GM18505 (cell line): Measurements from ENCODE around the gene TTLL8.

Experiments
- ATAC-seq: cut with Tn5 transposase; IDR thresholded peaks from one replicate; pipeline ENCODE4 v1.9.1; 2021; ENCODE audit not compliant: unreplicated experiment
- POLR2A ChIP-seq: IDR thresholded peaks from 4 replicates; pipeline ENCODE4 v1.6.1; 2011; ENCODE audit warnings: borderline replicate concordance; ENCODE audit not compliant: insufficient read depth, insufficient read length; ENCODE audit errors: extremely low read depth

TTLL8 gene

DNA sequence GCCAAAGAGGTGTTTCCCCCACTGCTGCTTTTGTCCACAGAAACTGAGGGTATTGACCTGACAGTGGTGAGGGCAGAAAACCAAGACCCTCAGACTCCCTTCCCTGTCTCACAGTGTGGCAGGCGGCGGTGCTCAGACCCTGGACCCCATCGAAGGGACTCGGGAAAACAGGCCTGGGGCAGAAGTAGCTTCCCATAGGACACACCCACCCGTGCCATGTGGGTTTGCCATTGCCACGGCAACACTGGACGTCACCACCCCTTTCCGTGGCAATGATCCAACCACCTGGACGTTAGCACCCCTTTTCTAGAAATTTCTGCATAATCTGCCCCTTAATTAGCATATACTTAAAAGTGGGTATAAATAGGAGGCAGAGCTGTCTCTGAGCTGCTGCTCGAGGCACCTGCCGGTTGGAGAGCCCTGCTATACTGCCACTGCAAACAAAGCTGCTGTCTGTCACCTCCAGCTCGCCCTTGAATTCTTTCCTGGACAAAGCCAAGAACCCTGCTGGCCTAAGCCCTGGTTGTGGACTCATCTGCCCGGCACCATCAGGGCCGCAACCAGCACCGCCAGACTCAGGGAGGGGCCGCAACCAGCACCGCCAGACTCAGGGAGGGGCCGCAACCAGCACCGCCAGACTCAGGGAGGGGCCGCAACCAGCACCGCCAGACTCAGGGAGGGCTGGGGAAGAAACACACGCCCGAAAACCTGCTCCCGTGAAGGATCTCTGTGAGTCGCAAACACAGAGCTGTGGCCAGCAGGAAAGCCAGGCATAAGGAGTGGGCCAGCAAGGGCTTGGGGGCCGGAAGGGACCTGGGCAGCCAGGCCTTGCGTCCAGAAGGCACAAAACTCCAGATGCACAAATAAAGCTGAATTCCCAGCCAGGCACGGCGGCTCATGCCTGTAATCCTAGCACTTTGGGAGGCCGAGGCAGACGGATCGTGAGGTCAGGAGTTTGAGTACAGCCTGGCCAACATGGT lies 16.7 kb upstream of the TTLL8 start:
- TF ChIP-seq POLR2A: no peak

DNA sequence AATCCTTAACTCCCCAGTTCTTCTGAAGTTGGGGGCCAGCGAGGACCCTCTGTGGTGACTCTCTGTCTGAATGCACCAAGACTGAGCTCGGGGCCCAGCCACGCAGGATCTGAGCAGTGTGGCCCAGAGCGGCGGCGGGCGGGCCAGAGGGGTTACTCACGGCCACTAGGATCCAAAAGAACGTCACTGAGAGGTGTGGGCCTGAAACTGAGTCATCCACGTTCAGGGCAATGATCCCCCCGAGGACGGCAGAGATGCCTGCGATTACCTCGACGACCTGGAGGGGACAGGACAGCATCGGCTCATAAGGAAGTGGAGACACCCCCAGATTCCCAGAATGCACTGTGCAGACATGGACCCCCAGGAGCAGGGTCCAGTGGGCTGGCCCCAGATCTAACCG lies 16.0 kb upstream of the TTLL8 start:
- TF ChIP-seq POLR2A: no peak
- ATAC-seq: no peak

More for the DNA sequence above, 16.7 kb upstream of the TTLL8 start:
- no peak for ATAC-seq

DNA sequence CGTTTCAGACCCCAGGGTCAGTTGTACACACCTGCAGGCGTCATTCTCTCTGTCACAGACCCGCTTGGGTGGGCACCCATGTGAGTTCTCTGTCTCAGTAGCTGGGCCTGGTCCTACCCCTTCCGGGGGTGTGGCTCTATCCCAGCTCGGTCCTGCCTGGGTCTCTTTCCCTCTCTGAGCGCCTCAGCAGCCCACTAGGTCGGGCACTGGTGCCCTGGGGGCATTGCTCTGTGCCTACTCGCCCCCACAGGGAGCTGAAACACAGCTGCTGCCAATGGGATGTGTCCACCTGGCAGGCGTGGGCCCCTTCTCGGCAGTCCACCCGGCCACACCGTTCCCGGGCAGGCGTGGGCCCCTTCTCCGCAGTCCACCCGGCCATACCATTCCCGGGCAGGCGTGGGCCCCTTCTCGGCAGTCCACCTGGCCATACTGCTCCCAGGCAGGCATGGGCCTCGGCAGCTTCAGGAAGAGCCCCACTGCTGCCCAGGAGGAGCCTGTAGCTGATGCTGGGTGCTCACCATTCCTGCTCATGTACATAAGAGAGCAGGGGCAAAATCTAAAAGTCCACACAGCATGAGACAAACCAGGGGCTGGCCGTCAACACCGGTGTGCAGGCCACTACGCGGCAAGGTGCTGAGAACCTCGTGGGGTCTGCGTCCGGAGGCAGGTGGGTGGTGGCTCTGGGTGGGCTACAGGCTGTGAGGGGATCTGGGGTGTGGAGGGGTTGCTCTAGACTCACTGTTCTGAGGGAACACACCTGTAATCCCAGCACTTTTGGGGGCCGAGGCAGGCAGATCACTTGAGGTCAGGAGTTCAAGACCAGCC lies 14.8 kb upstream of the TTLL8 start:
- ATAC-seq: no peak
- TF ChIP-seq POLR2A: no peak

DNA sequence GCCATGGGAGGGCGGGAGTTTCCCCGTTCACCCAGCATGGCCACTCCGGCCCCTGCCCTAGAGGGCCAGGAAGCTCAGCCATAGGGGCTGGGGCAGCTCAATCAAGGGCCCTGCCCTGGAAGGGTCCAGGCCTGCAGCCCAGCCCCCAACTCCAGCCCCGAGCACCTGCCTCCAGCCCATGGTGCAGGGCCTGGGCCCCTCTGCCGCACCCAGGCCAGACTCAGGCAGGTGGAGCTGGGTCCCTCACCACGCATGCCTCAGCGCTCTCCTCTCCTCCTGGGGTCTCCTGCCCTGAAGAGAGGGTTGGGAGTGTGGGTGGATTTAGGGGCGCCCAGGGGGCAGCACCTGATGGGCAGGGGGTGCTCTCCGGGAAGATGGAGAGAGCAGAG lies 14.1 kb upstream of the TTLL8 start:
- ATAC-seq: no peak
- TF ChIP-seq POLR2A: no peak

DNA sequence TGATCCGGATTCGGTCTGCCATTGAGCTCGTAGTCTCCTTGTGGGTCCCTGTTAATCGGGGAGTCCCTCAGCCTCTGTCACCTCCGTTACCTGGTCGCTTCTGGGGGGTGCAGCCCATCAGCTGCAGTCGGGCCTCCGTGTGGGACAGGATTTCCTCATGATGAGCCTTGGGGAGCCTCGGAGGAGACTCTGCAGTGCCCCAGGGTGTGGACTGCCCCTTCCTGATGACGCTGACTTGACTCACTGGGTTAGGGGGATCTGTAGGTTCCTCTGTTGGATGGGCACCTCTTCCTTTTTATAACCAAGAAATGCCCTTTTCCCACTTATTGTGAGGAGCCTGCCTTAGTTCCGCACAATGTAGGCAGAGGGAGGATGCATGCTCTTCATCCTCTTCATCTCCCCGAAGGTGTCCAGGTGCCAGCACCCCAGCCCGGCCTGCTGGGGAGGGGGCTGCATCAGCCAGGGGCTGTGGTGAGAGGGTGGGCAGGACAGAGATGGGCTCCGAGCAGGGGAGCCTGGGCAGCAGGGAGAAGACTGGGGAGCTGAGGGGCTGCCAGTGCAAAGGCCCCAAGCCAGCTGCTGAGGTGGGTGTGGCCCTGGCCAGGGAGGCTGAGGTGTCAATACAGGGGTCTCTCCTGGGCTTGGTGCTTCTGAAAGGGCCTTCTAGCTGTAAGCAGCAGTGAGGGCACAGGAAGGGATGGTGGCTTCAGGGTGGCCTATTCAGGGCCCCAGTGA lies 13.5 kb upstream of the TTLL8 start:
- TF ChIP-seq POLR2A: no peak
- no peak for ATAC-seq

DNA sequence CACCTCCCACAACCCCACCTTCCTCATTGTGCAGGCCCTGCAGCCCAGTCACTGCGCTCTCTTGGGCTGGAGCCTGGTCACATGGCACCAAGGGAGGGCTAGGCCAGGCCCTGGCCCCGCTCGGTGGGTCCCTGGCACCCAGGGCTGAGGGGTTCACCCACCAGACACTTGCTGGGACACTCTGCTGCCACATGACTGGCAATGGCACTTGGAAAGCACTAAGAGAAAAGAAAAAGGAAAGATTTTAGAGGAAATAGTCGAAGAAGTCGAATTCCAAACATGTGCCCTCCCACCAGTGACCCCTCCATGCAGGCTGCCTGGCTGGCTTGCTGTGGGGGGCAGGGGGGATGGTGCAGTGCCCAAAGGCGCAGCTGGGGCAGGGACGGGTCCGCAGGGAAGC lies 12.3 kb upstream of the TTLL8 start:
- no peak for TF ChIP-seq POLR2A
- ATAC-seq: no peak

DNA sequence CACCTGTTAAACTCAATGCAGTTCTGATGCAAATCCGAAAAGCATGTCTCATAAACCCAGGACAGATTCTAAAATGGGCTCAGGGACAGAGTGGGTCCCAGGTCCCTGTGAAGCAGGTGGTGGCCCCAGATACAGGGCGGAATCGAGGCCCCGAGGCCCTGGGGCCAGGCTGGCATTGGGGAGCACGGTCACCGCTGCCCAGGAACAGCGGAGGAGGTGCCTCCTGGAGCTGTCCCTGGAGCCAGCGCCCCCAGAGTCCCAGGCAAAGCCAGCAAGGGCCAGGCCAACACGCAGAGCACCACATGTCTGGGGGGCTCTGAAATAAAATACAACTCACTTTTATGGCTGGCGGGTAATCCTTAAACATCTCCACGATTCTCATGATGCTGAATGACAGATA lies 10.0 kb upstream of the TTLL8 start:
- ATAC-seq: no peak
- no peak for TF ChIP-seq POLR2A

DNA sequence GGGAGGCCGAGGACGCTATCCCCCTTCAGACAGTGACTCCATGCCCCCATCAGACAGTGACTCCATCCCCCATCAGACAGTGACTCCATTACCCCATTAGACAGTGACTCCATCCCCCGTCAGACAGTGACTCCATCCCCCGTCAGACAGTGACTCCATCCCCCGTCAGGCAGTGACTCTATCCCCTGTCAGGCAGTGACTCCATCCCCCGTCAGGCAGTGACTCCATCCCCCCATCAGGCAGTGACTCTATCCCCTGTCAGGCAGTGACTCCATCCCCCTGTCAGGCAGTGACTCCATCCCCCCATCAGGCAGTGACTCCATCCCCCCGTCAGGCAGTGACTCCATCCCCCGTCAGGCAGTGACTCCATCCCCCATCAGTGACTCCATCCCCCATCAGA lies 9.1 kb upstream of the TTLL8 start:
- no peak for ATAC-seq
- no peak for TF ChIP-seq POLR2A

DNA sequence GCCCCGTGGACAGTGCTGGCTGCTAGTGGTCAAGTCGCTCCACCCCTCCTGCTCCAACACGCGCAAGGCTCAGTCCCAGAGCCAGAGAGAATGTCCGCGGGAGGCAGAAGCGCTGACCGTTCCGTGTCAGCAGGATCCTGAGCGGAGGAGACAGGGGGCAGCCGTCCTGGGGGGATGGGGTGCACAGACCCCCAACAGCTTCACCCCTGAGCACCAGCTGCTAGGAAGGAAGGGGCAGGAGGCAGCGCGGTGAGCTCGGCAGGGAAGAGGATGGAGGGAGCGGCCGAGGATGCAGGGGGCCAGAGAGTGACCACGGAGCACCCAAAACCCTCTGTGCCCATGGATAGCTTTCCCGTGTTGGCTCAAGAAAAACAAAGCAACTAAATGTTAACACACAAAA lies 6.4 kb upstream of the TTLL8 start:
- ATAC-seq: no peak

DNA sequence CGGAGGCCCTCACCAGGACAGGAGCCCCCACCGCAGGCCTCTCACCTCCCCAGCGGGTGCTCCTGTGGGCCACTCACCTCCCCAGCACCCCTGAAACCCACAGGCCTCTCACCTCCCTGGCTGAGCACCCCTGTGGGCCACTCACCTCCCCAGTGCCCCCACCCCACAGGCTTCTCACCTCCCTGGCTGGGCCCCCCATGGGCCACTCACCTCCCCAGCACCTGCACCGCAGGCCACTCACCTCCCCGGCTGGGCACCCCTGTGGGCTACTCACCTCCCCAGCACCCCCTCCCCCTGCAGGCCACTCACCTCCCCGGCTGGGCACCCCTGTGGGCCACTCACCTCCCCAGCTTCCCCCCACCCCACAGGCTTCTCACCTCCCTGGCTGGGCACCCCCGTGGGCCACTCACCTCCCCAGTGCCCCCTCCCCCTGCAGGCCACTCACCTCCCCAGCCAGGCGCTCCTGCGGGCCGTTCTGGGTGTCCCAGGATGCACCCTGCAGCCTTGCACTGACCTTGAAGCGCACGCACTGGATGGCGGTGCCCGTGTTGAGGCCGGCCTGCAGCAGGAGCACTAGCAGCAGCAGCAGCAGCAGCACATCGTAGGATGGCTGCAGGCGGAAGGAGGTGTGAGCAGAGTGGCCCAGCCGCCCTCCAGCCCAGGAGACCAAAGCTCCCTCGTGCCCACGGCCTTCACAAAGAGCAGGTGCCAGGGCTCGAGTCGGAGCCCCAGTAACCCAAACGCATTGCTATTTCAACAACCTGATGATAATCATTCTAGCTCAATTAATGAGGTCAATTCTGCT lies 5.7 kb upstream of the TTLL8 start:
- TF ChIP-seq POLR2A: no peak
- no peak for ATAC-seq

More for the DNA sequence above, 6.4 kb upstream of the TTLL8 start:
- TF ChIP-seq POLR2A: no peak

DNA sequence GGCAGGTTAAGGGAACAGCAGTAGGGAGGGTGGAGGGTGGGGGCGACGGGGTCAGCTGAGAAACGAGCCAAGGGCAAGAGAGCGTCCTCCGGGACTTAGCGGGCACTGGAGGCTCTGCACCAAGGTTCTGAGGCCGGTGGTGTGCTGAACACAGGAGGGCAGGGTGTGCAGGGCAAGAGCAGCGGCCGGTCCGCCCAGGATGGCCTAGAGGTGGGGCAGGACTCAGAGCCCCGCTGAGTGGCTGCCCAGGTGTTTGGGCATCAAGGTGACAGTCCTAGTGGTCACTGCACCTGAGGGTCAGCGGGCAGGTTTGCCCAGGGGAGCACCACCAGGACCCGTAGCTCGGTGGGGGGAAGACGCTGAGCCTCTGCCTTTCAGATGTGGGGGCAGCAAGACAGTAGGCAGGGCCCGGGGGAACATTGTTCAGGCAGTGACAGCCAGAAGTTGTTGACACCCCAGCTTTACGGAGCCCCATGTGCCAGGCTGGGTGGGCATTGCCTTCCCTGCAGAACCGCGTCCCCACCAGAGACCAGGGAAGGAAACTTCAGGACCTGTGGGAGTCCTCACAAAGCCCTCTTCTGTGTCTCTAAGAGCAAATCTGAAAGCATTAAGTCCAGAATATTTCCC lies 4.5 kb upstream of the TTLL8 start:
- TF ChIP-seq POLR2A: no peak
- ATAC-seq: no peak

DNA sequence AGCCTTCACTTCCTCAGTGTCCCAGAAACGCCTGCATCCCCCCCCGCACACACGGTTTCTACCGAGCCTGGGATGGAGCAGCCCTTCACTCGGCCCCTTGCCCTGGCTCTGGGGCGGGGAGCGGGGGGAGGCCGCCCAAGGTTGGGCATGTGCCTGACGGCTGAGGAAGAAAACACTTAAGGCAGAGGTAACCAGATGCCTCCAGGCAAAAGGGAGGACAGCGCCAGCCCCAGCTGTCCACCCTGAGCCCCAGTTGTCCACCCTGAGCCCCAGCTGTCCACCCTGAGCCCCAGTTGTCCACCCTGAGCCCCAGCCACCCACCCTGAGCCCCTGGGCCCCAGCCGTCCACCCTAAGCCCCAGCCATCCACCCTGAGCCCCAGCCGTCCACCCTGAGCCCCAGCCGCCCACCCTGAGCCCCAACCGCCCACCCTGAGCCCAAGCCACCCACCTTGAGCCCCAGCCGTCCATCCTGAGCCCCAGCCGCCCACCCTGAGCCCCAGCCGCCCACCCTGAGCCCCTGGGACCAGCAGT lies 3.8 kb upstream of the TTLL8 start:
- no peak for TF ChIP-seq POLR2A
- ATAC-seq: no peak
